H1 (cell line): ENCODE data around the gene SCGB3A1. TPM values are rescaled to one million over a fixed set of nuclear protein-coding genes. Genes with fewer than 3 reads are reported as not detected.

Source experiments
- polyA plus RNA-seq, 7 experiments: library from polyadenylated mRNA; depleted of rRNA in 3 of 7; stranded (reverse) in 5 of 7; unstranded in 2 of 7; fragments of >200 nt in 5 of 7; fragments of 200-250 nt in 2 of 7; gene quantifications; 1 replicate in 5 of 7; 2 replicates in 1 of 7; 4 replicates in 1 of 7; pipeline versions ENCODE4 v1.2.1 to v1.2.3, GENCODE V29; 2011 to 2013; ENCODE audit warnings: missing spikeins in 2 of 7, mixed read lengths in 2 of 7
- total RNA-seq: library from RNA; stranded (reverse); fragmentation: NEBNext Ultra II Directional; extraction: Animal tissue kit (Norgen Biotek cat#: 25700); gene quantifications from 2 replicates; pipeline ENCODE4 v1.2.1, GENCODE V29; 2021
- TF ChIP-seq, protein P1 (sequence below): fragments of 300-600 bp; sonication (generic); IDR thresholded peaks from 2 replicates; pipeline ENCODE4 v1.7.1; 2012; ENCODE audit warnings: low read length, moderate library complexity, mild to moderate bottlenecking, inconsistent platforms; ENCODE audit not compliant: insufficient replicate concordance
- TF ChIP-seq, protein P2 (sequence below), 3 experiments: IDR thresholded peaks; 1 replicate in 2 of 3; 2 replicates in 1 of 3; pipeline versions ENCODE4 v1.5.1 to v1.6.1; 2011; ENCODE audit warnings: low read length in 3 of 3, mild to moderate bottlenecking in 3 of 3, inconsistent platforms in 2 of 3, low read depth in 1 of 3, moderate library complexity in 1 of 3; ENCODE audit not compliant: insufficient read depth in 1 of 3; ENCODE audit errors: control extremely low read depth in 1 of 3

Gene SCGB3A1
- total and polyA plus RNA-seq, 2 of the 8 experiments (the other 6 are each of a cell fraction or from before 2014, with no cell fraction given), result 0.20 TPM; not detected in 1

DNA sequence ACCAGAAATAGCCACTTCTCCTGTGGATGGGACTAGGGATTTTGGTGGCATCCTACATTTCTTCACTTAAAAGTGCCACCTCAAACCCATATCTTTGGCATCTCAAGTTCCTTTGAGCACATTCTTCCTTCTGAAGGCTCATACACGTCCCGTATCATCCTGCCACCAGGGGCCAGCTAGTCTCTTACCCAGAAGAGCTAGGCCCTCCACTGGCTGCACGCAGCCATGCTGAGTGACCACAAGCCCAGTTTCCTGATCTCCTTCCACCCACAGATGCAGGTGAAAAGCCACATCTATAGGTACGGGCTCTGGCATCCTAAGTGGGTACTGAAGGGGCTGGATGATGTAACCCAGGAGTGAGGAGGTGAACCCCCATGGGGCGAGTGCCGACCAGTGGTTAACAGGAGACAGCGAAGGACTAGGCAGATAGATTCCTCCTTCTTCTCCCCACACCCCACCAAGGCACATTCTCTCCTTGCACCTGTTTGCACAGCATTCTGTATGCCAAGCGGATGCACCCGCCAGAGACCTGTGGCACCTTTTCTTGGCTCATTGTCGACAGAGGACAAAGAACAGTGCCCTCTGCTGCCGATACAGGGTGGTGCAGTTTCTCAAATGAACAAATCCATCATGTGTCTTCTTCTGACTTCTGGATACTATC lies 14.4 kb upstream of the SCGB3A1 start (continued):
- TF ChIP-seq, protein P1, sequence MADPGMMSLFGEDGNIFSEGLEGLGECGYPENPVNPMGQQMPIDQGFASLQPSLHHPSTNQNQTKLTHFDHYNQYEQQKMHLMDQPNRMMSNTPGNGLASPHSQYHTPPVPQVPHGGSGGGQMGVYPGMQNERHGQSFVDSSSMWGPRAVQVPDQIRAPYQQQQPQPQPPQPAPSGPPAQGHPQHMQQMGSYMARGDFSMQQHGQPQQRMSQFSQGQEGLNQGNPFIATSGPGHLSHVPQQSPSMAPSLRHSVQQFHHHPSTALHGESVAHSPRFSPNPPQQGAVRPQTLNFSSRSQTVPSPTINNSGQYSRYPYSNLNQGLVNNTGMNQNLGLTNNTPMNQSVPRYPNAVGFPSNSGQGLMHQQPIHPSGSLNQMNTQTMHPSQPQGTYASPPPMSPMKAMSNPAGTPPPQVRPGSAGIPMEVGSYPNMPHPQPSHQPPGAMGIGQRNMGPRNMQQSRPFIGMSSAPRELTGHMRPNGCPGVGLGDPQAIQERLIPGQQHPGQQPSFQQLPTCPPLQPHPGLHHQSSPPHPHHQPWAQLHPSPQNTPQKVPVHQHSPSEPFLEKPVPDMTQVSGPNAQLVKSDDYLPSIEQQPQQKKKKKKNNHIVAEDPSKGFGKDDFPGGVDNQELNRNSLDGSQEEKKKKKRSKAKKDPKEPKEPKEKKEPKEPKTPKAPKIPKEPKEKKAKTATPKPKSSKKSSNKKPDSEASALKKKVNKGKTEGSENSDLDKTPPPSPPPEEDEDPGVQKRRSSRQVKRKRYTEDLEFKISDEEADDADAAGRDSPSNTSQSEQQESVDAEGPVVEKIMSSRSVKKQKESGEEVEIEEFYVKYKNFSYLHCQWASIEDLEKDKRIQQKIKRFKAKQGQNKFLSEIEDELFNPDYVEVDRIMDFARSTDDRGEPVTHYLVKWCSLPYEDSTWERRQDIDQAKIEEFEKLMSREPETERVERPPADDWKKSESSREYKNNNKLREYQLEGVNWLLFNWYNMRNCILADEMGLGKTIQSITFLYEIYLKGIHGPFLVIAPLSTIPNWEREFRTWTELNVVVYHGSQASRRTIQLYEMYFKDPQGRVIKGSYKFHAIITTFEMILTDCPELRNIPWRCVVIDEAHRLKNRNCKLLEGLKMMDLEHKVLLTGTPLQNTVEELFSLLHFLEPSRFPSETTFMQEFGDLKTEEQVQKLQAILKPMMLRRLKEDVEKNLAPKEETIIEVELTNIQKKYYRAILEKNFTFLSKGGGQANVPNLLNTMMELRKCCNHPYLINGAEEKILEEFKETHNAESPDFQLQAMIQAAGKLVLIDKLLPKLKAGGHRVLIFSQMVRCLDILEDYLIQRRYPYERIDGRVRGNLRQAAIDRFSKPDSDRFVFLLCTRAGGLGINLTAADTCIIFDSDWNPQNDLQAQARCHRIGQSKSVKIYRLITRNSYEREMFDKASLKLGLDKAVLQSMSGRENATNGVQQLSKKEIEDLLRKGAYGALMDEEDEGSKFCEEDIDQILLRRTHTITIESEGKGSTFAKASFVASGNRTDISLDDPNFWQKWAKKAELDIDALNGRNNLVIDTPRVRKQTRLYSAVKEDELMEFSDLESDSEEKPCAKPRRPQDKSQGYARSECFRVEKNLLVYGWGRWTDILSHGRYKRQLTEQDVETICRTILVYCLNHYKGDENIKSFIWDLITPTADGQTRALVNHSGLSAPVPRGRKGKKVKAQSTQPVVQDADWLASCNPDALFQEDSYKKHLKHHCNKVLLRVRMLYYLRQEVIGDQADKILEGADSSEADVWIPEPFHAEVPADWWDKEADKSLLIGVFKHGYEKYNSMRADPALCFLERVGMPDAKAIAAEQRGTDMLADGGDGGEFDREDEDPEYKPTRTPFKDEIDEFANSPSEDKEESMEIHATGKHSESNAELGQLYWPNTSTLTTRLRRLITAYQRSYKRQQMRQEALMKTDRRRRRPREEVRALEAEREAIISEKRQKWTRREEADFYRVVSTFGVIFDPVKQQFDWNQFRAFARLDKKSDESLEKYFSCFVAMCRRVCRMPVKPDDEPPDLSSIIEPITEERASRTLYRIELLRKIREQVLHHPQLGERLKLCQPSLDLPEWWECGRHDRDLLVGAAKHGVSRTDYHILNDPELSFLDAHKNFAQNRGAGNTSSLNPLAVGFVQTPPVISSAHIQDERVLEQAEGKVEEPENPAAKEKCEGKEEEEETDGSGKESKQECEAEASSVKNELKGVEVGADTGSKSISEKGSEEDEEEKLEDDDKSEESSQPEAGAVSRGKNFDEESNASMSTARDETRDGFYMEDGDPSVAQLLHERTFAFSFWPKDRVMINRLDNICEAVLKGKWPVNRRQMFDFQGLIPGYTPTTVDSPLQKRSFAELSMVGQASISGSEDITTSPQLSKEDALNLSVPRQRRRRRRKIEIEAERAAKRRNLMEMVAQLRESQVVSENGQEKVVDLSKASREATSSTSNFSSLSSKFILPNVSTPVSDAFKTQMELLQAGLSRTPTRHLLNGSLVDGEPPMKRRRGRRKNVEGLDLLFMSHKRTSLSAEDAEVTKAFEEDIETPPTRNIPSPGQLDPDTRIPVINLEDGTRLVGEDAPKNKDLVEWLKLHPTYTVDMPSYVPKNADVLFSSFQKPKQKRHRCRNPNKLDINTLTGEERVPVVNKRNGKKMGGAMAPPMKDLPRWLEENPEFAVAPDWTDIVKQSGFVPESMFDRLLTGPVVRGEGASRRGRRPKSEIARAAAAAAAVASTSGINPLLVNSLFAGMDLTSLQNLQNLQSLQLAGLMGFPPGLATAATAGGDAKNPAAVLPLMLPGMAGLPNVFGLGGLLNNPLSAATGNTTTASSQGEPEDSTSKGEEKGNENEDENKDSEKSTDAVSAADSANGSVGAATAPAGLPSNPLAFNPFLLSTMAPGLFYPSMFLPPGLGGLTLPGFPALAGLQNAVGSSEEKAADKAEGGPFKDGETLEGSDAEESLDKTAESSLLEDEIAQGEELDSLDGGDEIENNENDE, result no peak
- TF ChIP-seq, protein P2, sequence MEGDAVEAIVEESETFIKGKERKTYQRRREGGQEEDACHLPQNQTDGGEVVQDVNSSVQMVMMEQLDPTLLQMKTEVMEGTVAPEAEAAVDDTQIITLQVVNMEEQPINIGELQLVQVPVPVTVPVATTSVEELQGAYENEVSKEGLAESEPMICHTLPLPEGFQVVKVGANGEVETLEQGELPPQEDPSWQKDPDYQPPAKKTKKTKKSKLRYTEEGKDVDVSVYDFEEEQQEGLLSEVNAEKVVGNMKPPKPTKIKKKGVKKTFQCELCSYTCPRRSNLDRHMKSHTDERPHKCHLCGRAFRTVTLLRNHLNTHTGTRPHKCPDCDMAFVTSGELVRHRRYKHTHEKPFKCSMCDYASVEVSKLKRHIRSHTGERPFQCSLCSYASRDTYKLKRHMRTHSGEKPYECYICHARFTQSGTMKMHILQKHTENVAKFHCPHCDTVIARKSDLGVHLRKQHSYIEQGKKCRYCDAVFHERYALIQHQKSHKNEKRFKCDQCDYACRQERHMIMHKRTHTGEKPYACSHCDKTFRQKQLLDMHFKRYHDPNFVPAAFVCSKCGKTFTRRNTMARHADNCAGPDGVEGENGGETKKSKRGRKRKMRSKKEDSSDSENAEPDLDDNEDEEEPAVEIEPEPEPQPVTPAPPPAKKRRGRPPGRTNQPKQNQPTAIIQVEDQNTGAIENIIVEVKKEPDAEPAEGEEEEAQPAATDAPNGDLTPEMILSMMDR (IDR thresholded peaks at IDR 0.05; ENCODE audit: control extremely low read depth in 1 of 3, insufficient read depth in 1 of 3, low read depth in 1 of 3, low read length in 3 of 3), result peak in 2 of 3 experiments; percentile 78 to 85; a peak in 3 of 4 replicates
